HG03460 (cell line): Measurements from ENCODE around the gene PLOD1.
"Not testable (repeated sequence)": the region's sequence is repeated elsewhere in the genome, so short reads cannot be mapped to it uniquely, and the experiment has no call there.

Experiments
- ATAC-seq: cut with Tn5 transposase; IDR thresholded peaks from one replicate; pipeline ENCODE4 v1.9.1; 2021; ENCODE audit not compliant: unreplicated experiment

Gene PLOD1

GRCh38 chr1:11912482-11913216 is 21.9 kb upstream of the PLOD1 start:
- ATAC-seq: not testable (repeated sequence)

GRCh38 chr1:11913291-11913690 is 21.2 kb upstream of the PLOD1 start:
- no peak for ATAC-seq

GRCh38 chr1:11914024-11914423 is 20.5 kb upstream of the PLOD1 start:
- no peak for ATAC-seq

DNA sequence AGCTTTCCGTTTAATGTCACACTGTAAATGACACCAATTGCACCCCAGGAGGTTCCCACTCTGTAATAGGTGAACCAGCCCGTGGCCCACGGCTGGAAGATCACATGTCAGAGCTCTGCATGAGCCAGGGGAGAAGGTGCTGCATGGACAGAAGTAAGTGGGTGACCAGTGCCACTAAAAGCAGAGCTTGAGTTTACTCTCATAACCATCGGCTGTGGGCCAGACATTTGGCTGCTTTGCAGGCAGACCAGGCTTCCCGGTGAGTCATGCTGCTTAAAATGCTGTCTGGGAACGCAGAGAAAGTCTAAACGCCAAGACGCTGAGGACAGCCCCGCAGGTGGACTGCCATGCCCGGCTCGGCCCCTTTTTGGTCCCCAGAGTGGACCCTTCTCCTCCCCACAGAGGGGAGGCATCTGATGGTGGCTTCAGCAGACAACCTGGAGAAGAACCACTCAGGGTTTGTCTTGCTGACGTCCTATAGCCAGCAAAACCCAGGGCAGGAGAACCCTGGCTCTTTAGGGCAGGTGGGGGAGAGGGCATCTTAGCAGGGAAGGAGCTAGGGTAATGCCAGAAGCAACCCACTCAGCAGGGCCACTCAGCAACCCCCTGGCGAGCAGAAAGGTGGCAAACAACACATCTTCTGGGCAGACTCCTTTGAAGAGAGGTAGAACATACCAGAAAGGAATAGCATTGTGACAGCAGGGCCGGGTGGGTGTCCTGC is 15.6 kb upstream of the PLOD1 start:
- ATAC-seq: no peak

- no peak for ATAC-seq
Observed at GRCh38 chr1:11919621-11920020, 14.9 kb upstream of the PLOD1 start.

DNA sequence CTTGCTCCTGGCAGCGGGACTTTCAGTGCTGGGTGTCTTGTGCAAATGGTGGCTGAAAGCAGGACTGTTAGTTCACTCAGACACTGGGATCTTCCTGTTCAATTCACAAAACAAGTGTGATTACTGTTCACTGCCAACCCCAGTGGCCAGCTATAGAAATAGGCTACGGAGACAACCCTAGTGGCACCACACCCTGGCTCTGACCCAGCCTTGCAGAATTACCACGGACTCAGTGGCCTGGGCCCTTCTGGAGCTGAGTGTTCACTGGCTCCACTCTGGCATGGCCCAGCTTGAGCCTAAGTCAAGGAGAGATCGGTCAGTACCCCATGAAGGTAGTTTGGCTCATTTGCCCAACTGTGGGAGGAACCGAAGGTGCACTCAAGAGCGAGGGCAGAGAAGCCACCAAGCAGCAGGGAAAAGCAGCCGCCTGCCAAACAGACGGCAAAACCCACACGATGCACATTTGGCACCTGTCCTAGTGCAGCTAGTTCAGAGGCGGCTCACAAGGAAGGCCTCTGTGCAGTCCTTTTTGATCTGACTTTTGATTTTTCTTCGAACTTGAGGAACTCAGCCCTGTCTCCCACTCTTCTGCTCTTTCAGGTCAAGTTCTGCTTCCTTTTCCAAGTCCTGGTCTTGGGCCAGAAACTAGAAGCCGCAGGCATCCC is 14.1 kb upstream of the PLOD1 start:
- no peak for ATAC-seq

GRCh38 chr1:11921022-11921421 is 13.5 kb upstream of the PLOD1 start:
- ATAC-seq: no peak

- ATAC-seq: no peak
Observed at GRCh38 chr1:11923069-11923826, 11.3 kb upstream of the PLOD1 start.

DNA sequence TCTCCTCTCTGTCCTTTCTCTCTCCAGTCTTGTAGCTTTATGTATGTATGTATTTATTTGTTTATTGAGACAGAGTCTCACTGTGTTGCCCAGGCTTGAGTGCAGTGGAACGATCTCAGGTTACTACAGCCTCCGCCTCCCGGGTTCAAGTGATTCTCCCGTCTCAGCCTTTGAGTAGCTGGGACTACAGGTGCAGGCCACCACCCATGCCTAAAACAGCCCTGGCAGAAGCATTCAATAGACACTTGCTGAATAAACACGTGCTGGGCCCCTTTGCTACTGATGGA is 10.7 kb upstream of the PLOD1 start:
- no peak for ATAC-seq

DNA sequence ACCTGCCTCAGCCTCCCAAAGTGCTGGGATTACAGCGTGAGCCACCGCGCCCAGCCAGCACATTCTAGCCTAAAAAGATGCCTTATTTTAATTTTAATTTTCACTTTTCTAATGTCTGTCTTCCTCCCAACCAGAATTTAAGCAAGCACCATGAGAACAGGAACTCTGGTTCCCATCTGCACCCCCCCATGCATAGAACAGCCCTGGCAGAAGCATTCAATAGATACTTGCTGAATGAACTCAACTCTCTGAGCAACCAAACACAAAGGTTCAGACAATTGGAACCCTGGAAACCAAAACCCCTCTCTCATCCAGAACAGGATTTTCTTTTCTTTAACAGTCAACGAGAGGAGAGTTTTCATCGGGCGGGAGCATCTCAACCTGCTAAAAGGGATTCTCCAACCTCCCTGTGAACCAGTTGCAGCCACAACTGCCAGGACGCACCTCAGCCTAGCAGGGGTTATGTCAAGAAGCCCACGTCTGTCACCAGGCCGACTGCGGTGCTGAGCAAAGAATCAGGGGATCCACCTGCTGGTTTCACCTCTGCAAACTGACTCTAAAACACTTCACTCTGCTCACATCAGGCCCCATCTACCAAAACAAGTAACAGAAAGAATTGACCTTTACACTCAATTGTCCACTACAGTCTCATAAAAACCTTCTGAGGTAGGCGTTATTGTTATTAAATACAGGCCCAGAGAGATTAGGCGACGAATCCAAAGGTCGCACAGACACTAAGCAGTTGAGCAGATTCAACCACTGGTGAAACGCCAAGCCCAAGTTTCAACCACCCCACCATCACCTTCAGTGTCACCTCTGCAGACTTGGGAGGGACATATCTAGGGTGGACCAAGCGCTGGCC is 10.0 kb upstream of the PLOD1 start:
- ATAC-seq: no peak

- peak; percentile 25 for ATAC-seq
Observed at GRCh38 chr1:11925196-11925937, 9.2 kb upstream of the PLOD1 start.

DNA sequence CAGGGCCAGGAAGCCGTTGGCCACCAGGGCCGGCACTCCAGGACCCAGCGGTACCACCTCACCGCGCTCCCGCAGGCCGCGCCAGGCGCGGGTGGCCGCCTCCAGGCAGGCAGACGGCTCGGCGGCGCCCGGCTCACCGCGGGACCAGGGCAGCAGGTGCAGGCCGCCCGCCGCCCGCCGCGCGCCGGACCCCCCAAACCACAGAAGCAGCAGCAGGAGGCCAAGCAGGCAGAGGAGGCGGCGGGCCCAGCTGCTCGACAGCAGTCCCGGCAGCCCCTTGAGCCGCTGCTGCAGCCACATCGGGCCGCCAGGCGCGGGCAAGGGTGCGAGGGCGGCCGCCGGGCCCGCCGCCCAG is 8.6 kb upstream of the PLOD1 start:
- ATAC-seq: peak; percentile 17

DNA sequence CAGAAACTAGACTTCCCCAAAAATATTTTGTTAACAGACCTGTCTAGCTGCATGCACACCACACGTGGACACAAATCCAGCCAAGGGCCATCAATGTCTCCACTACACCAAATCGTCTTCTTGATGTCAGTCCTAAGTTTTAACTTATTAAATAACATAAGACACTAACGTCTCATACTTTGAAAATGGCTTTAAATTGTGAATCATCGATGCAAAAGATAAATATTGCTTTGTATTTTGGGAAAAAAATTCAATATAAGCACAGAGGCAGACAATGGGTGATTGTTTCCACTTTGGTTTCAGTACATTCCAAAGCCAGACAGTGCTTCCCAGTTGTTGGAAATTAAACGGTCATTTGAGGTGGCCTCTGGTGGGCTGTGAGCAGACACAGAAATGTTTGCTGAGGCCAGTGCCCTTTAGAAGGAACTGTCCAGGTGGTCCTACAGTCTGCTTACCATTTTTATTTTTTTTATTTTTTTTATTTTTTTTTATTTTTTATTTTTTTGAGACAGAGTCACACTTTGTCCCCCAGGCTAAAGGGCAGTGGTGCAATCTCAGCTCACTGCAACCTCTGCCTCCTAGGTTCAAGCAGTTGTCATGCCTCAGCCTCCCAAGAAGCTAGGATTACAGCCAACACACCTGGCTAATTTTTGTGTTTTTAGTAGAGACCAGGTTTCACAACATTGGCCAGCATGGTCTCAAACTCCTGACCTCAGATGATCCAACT is 6.5 kb upstream of the PLOD1 start:
- ATAC-seq: no peak

- ATAC-seq: no peak
Observed at GRCh38 chr1:11929849-11930248, 4.7 kb upstream of the PLOD1 start.

- no peak for ATAC-seq
Observed at GRCh38 chr1:11930571-11931445, 3.7 kb upstream of the PLOD1 start.

DNA sequence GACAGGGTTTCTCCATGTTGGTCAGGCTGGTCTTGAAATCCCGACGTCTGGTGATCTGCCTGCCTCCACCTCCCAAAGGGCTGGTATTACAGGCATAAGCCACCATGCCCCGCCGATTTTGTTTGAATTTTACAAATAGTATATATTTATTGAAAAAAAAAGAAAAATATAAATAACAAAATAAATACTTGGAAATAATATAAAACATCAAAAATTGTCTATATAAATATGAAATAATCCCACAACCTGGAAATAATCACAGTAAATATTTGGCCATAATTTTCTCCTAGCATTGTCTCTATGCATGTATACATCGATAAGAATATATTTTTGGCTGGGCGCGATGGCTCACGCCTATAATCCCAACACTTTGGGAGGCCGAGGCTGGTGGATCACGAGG is 2.7 kb upstream of the PLOD1 start:
- ATAC-seq: no peak

DNA sequence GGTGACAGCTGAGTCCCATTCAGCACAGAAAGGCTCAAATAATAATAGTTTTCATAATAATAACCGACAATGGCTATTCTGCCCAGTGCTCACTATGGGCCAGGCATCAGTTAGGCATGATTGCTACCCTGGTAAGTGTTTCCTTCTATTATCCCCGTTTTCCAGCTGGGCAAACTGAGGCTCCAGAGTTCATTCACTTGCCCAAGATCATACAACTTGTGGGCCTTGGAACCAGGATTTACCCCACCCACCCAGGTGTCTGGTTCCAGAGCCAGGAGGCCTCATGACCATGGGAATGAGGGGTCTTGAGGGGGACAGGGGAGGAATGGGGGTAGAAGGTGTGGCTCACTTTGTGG is 518 bp downstream of the PLOD1 start:
- ATAC-seq: no peak

GRCh38 chr1:11935733-11936132 is 1.2 kb downstream of the PLOD1 start:
- ATAC-seq: not testable (repeated sequence)
